CD4-positive, CD25-positive, alpha-beta regulatory T cell (primary cell): Measurements from ENCODE around the gene CPXM2. TPM values are rescaled to one million over a fixed set of nuclear protein-coding genes. Genes with fewer than 3 reads are reported as not detected.

Source experiments
- ATAC-seq, 2 donors: fragments of 150-1000 bp; cut with Tn5 transposase; one replicate each; pipeline ENCODE4 v1.10.0; 2021; ENCODE audit warnings: low read depth in 2 of 2, moderate number of reproducible peaks in 2 of 2, moderate library complexity in 1 of 2
- DNase-seq, 3 donors: peaks; one replicate each; pipeline versions ENCODE4 v3.0.0 to v3.0.0-alpha.2; 2012 to 2022; ENCODE audit warnings: mixed read lengths in 1 of 3
- H3K27ac ChIP-seq: one replicate; pipeline ENCODE4 v1.7.0; 2013; ENCODE audit warnings: mild to moderate bottlenecking, low read length; ENCODE audit not compliant: insufficient read depth, poor library complexity, severe bottlenecking
- H3K27me3 ChIP-seq: one replicate; pipeline ENCODE4 v1.7.0; 2013; ENCODE audit warnings: low read length; ENCODE audit not compliant: control insufficient read depth, insufficient read depth
- H3K36me3 ChIP-seq: one replicate; pipeline ENCODE4 v1.7.0; 2013; ENCODE audit warnings: mild to moderate bottlenecking, low read length, moderate library complexity; ENCODE audit not compliant: control insufficient read depth, insufficient read depth
- H3K4me1 ChIP-seq: 2 replicates; pipeline ENCODE4 v1.7.0; 2013; ENCODE audit warnings: mild to moderate bottlenecking, low read length; ENCODE audit not compliant: insufficient read depth, control insufficient read depth, poor library complexity, severe bottlenecking
- H3K4me3 ChIP-seq: one replicate; pipeline ENCODE4 v1.7.0; 2013; ENCODE audit warnings: low read depth, mild to moderate bottlenecking, low read length, moderate library complexity
- H3K9me3 ChIP-seq, 2 experiments: 1 replicate in 1 of 2; 2 replicates in 1 of 2; pipeline ENCODE4 v1.7.0; 2013; ENCODE audit warnings: low read length in 2 of 2, mild to moderate bottlenecking in 1 of 2, moderate library complexity in 1 of 2; ENCODE audit not compliant: control insufficient read depth in 2 of 2
- H3K27ac Mint-ChIP-seq, 3 donors: one replicate each; pipeline ENCODE4 v1.8.0; 2020 to 2022; ENCODE audit warnings: mild to moderate bottlenecking in 3 of 3, mixed read lengths in 3 of 3, moderate library complexity in 2 of 3
- H3K27me3 Mint-ChIP-seq: one replicate; pipeline ENCODE4 v1.8.0; 2022; ENCODE audit warnings: mild to moderate bottlenecking, mixed read lengths
- H3K36me3 Mint-ChIP-seq: one replicate; pipeline ENCODE4 v1.8.0; 2020; ENCODE audit warnings: mixed read lengths
- H3K4me1 Mint-ChIP-seq, 4 donors: one replicate each; pipeline ENCODE4 v1.8.0; 2020 to 2022; ENCODE audit warnings: mixed read lengths in 4 of 4, mild to moderate bottlenecking in 1 of 4
- H3K4me3 Mint-ChIP-seq, 4 donors: one replicate each; pipeline ENCODE4 v1.8.0; 2020 to 2022; ENCODE audit warnings: mild to moderate bottlenecking in 4 of 4, mixed read lengths in 4 of 4, moderate library complexity in 3 of 4
- H3K9me3 Mint-ChIP-seq, 7 donors: one replicate each; pipeline ENCODE4 v1.8.0; 2020 to 2022; ENCODE audit warnings: mixed read lengths in 7 of 7, mild to moderate bottlenecking in 3 of 7, moderate library complexity in 2 of 7
- polyA plus RNA-seq, 4 donors: library from polyadenylated mRNA; unstranded; fragments of 300-500 nt; fragmentation: Illumina TruSeq; gene quantifications; one replicate each; pipeline ENCODE4 v1.2.3, GENCODE V29; 2021
- total RNA-seq: library from RNA; stranded (reverse); gene quantifications from one replicate; pipeline ENCODE4 v1.2.3, GENCODE V29; 2022

CPXM2 gene
- total and polyA plus RNA-seq, 5 donors from 2014 or later: not detected

- ATAC-seq: no peak
- Histone ChIP-seq H3K4me3 (no peak overlapping the region), H3K9me3 (no peaks in the 10 kb centered on the region), H3K36me3 (no peaks in the 10 kb centered on the region), H3K27ac (no peak overlapping the region), H3K27me3 (no peaks in the 10 kb centered on the region), H3K4me1 (no peaks in the 10 kb centered on the region)
- Mint-ChIP-seq H3K9me3 (peaks cover 0 to 5% (median 0%) of the 10 kb centered on the region in 7 donors), H3K36me3 (no peaks in the 10 kb centered on the region), H3K4me3 (no peak overlapping the region), H3K27ac (no peak overlapping the region), H3K27me3 (peaks cover 15% of the 10 kb centered on the region), H3K4me1 (peaks cover 0 to 5% (median 0%) of the 10 kb centered on the region in 4 donors)
- DNase-seq: no peak
These were observed 20.9 kb upstream of the CPXM2 start for GRCh38 chr10:123912466-123912865.

GRCh38 chr10:123911866-123912265 lies 20.3 kb upstream of the CPXM2 start:
- Histone ChIP-seq H3K27ac (no peak overlapping the region), H3K4me3 (no peak overlapping the region), H3K9me3 (no peaks in the 10 kb centered on the region), H3K36me3 (no peaks in the 10 kb centered on the region), H3K4me1 (no peaks in the 10 kb centered on the region), H3K27me3 (no peaks in the 10 kb centered on the region)
- H3K9me3 Mint-ChIP-seq: peaks cover 0 to 4% (median 0%) of the 10 kb centered on the region in 7 donors
- no peak overlapping the region for H3K27ac Mint-ChIP-seq
- H3K36me3 Mint-ChIP-seq: no peaks in the 10 kb centered on the region
- no peak overlapping the region for H3K4me3 Mint-ChIP-seq
- DNase-seq: no peak
- no peak for ATAC-seq
- H3K4me1 Mint-ChIP-seq: peaks cover 0 to 5% (median 0%) of the 10 kb centered on the region in 4 donors
- peaks cover 15% of the 10 kb centered on the region for H3K27me3 Mint-ChIP-seq

GRCh38 chr10:123909866-123910265 lies 18.3 kb upstream of the CPXM2 start:
- no peaks in the 10 kb centered on the region for H3K4me1 ChIP-seq
- no peak overlapping the region for H3K4me3 Mint-ChIP-seq
- peaks cover 0 to 3% (median 0%) of the 10 kb centered on the region in 7 donors for H3K9me3 Mint-ChIP-seq
- H3K36me3 Mint-ChIP-seq: no peaks in the 10 kb centered on the region
- no peak overlapping the region for H3K27ac Mint-ChIP-seq
- no peak overlapping the region for H3K27ac ChIP-seq
- H3K27me3 Mint-ChIP-seq: peaks cover 6% of the 10 kb centered on the region
- no peak for DNase-seq
- ATAC-seq: no peak
- H3K9me3 ChIP-seq: no peaks in the 10 kb centered on the region
- H3K4me3 ChIP-seq: no peak overlapping the region
- no peaks in the 10 kb centered on the region for H3K27me3 ChIP-seq
- H3K36me3 ChIP-seq: no peaks in the 10 kb centered on the region
- H3K4me1 Mint-ChIP-seq: peaks cover 0 to 5% (median 0%) of the 10 kb centered on the region in 4 donors

GRCh38 chr10:123909426-123909825 lies 17.8 kb upstream of the CPXM2 start:
- peaks cover 6% of the 10 kb centered on the region for H3K27me3 Mint-ChIP-seq
- no peaks in the 10 kb centered on the region for H3K36me3 ChIP-seq
- no peak overlapping the region for H3K27ac ChIP-seq
- no peak overlapping the region for H3K4me3 Mint-ChIP-seq
- H3K27ac Mint-ChIP-seq: no peak overlapping the region
- DNase-seq (no peak), ATAC-seq (no peak)
- peaks cover 0 to 4% (median 0%) of the 10 kb centered on the region in 4 donors for H3K4me1 Mint-ChIP-seq
- H3K9me3 Mint-ChIP-seq: peaks cover 0 to 3% (median 0%) of the 10 kb centered on the region in 7 donors
- no peaks in the 10 kb centered on the region for H3K36me3 Mint-ChIP-seq
- H3K27me3 ChIP-seq: no peaks in the 10 kb centered on the region
- no peaks in the 10 kb centered on the region for H3K4me1 ChIP-seq
- no peak overlapping the region for H3K4me3 ChIP-seq
- H3K9me3 ChIP-seq: no peaks in the 10 kb centered on the region

- ATAC-seq (no peak), DNase-seq (no peak)
- H3K4me1 ChIP-seq: no peaks in the 10 kb centered on the region
- Mint-ChIP-seq H3K9me3 (peaks cover 0 to 3% (median 0%) of the 10 kb centered on the region in 7 donors), H3K36me3 (no peaks in the 10 kb centered on the region), H3K4me3 (no peak overlapping the region), H3K27me3 (peaks cover 6% of the 10 kb centered on the region), H3K27ac (no peak overlapping the region), H3K4me1 (no peaks in the 10 kb centered on the region)
- H3K27me3 ChIP-seq: no peaks in the 10 kb centered on the region
- H3K36me3 ChIP-seq: no peaks in the 10 kb centered on the region
- H3K27ac ChIP-seq: no peak overlapping the region
- no peaks in the 10 kb centered on the region for H3K9me3 ChIP-seq
- no peak overlapping the region for H3K4me3 ChIP-seq
These were observed 16.8 kb upstream of the CPXM2 start for GRCh38 chr10:123908379-123908778.

GRCh38 chr10:123906884-123907652 lies 15.5 kb upstream of the CPXM2 start:
- Mint-ChIP-seq H3K4me1 (no peaks in the 10 kb centered on the region), H3K9me3 (peaks cover 0 to 3% (median 0%) of the 10 kb centered on the region in 7 donors), H3K36me3 (no peaks in the 10 kb centered on the region), H3K27me3 (no peaks in the 10 kb centered on the region), H3K27ac (no peak overlapping the region), H3K4me3 (no peak overlapping the region)
- Histone ChIP-seq H3K27ac (no peak overlapping the region), H3K27me3 (no peaks in the 10 kb centered on the region), H3K4me3 (no peak overlapping the region), H3K9me3 (no peaks in the 10 kb centered on the region), H3K4me1 (no peaks in the 10 kb centered on the region), H3K36me3 (no peaks in the 10 kb centered on the region)
- ATAC-seq (no peak), DNase-seq (peak in 1 of 3 donors; percentile 12)

GRCh38 chr10:123906296-123906695 lies 14.7 kb upstream of the CPXM2 start:
- Mint-ChIP-seq H3K36me3 (no peaks in the 10 kb centered on the region), H3K27me3 (no peaks in the 10 kb centered on the region), H3K27ac (no peak overlapping the region), H3K9me3 (peaks cover 0 to 3% (median 0%) of the 10 kb centered on the region in 7 donors), H3K4me1 (no peaks in the 10 kb centered on the region), H3K4me3 (no peak overlapping the region)
- no peaks in the 10 kb centered on the region for H3K36me3 ChIP-seq
- H3K27ac ChIP-seq: no peak overlapping the region
- no peak for ATAC-seq
- H3K4me3 ChIP-seq: no peak overlapping the region
- no peak for DNase-seq
- H3K27me3 ChIP-seq: no peaks in the 10 kb centered on the region
- H3K4me1 ChIP-seq: no peaks in the 10 kb centered on the region
- no peaks in the 10 kb centered on the region for H3K9me3 ChIP-seq

GRCh38 chr10:123904834-123905409 lies 13.3 kb upstream of the CPXM2 start:
- Histone ChIP-seq H3K36me3 (no peaks in the 10 kb centered on the region), H3K27ac (no peak overlapping the region), H3K27me3 (no peaks in the 10 kb centered on the region), H3K4me3 (no peak overlapping the region), H3K9me3 (no peaks in the 10 kb centered on the region), H3K4me1 (no peaks in the 10 kb centered on the region)
- DNase-seq (no peak), ATAC-seq (no peak)
- Mint-ChIP-seq H3K4me1 (no peaks in the 10 kb centered on the region), H3K9me3 (peaks cover 0 to 1% (median 0%) of the 10 kb centered on the region in 7 donors), H3K4me3 (no peak overlapping the region), H3K27me3 (peaks cover 1% of the 10 kb centered on the region), H3K27ac (no peak overlapping the region), H3K36me3 (no peaks in the 10 kb centered on the region)
